ENCODE measurements around the gene ASGR1.
A peak's percentile ranks its signal among the peaks of the same experiment; 100 is the strongest.

ASGR1 gene

GRCh38 chr17:7215652-7216180, 36.5 kb upstream of the ASGR1 start:
- DNase-seq = no peak

GRCh38 chr17:7215136-7215638, 36.0 kb upstream of the ASGR1 start:
- no peak for DNase-seq

- peak; percentile 92 to 98 for DNase-seq
Observed at GRCh38 chr17:7214300-7215135, 35.3 kb upstream of the ASGR1 start.

GRCh38 chr17:7213895-7214299, 34.7 kb upstream of the ASGR1 start:
- DNase-seq = peak; percentile 87 to 91

- no peak for DNase-seq
Observed at GRCh38 chr17:7211491-7212273, 32.5 kb upstream of the ASGR1 start.

- no peak for DNase-seq
Observed at GRCh38 chr17:7208754-7209460, 29.7 kb upstream of the ASGR1 start.

GRCh38 chr17:7208027-7208571, 28.9 kb upstream of the ASGR1 start:
- no peak for DNase-seq

GRCh38 chr17:7207120-7208001, 28.2 kb upstream of the ASGR1 start:
- DNase-seq = no peak

GRCh38 chr17:7205561-7205960, 26.4 kb upstream of the ASGR1 start:
- no peak for DNase-seq

- DNase-seq = peak; percentile 61 to 73
Observed at GRCh38 chr17:7204828-7205461, 25.8 kb upstream of the ASGR1 start.

- DNase-seq = no peak
Observed at GRCh38 chr17:7204336-7204735, 25.2 kb upstream of the ASGR1 start.

- no peak for DNase-seq
Observed at GRCh38 chr17:7203391-7203790, 24.2 kb upstream of the ASGR1 start.

- no peak for DNase-seq
Observed at GRCh38 chr17:7196651-7197401, 17.7 kb upstream of the ASGR1 start.

GRCh38 chr17:7195971-7196370, 16.8 kb upstream of the ASGR1 start:
- no peak for DNase-seq

GRCh38 chr17:7192271-7192937, 13.2 kb upstream of the ASGR1 start:
- no peak for DNase-seq

- DNase-seq = peak in 1 of 2 experiments; percentile 54
Observed at GRCh38 chr17:7191571-7192270, 12.6 kb upstream of the ASGR1 start.

GRCh38 chr17:7191069-7191468, 11.9 kb upstream of the ASGR1 start:
- no peak for DNase-seq

- no peak for DNase-seq
Observed at GRCh38 chr17:7190276-7190917, 11.2 kb upstream of the ASGR1 start.

GRCh38 chr17:7186241-7186640, 7.1 kb upstream of the ASGR1 start:
- peak in 1 of 2 experiments; percentile 13 for DNase-seq
